ENCODE measurements around the gene QRICH2.
"Not testable (repeated sequence)": the region's sequence is repeated elsewhere in the genome, so short reads cannot be mapped to it uniquely, and the experiment has no call there.

The QRICH2 gene

GRCh38 chr17:76236603-76237002, 71.5 kb downstream of the QRICH2 start:
- H3K4me1 ChIP-seq (ENCODE audit: control extremely low read depth in 1 of 4, control insufficient read depth in 4 of 4, insufficient read depth in 4 of 4, low read length in 3 of 4), result peaks cover 4 to 17% (median 14%) of the 10 kb centered on the region in 4 experiments
- no peaks in the 10 kb centered on the region for H3K36me3 ChIP-seq (ENCODE audit: control insufficient read depth in 4 of 4, insufficient read depth in 4 of 4, low read length in 3 of 4)
- DNase-seq, result no peak
- ChIA-PET POLR2A (no interaction called here), CTCF (interaction anchor here (0.8 kb wide), 1 partner anchor 44 kb away, joined by 3 read pairs; no protein-coding TSS in a partner anchor)
- H3K9me3 ChIP-seq (ENCODE audit: control extremely low read depth in 1 of 5, control insufficient read depth in 4 of 5, insufficient read depth in 2 of 5, low read depth in 1 of 5, low read length in 4 of 5), result no peaks in the 10 kb centered on the region
- no peak overlapping the region for H3K4me3 ChIP-seq (ENCODE audit: control insufficient read depth in 1 of 7, extremely low read depth in 1 of 7, insufficient read depth in 4 of 7, low read depth in 2 of 7, low read length in 6 of 7)
- peaks cover 0 to 45% (median 16%) of the 10 kb centered on the region in 5 experiments for H3K27me3 ChIP-seq (replicated peaks in 2 of 5; ENCODE audit: control insufficient read depth in 4 of 5, insufficient read depth in 5 of 5, low read length in 4 of 5)
- no peak overlapping the region for H3K27ac ChIP-seq (ENCODE audit: insufficient read depth in 1 of 2, low read depth in 1 of 2, low read length in 2 of 2, poor library complexity in 1 of 2, severe bottlenecking in 2 of 2)

- ChIA-PET POLR2A (no interaction called here), CTCF (interaction anchor here (0.7 to 1.0 kb wide), 3 partner anchors 22 to 45 kb away, joined by 3 read pairs; no protein-coding TSS in a partner anchor)
- Histone ChIP-seq H3K4me3 (ENCODE audit: control insufficient read depth in 1 of 7, extremely low read depth in 1 of 7, insufficient read depth in 4 of 7, low read depth in 2 of 7, low read length in 6 of 7) (no peak overlapping the region), H3K4me1 (ENCODE audit: control extremely low read depth in 1 of 4, control insufficient read depth in 4 of 4, insufficient read depth in 4 of 4, low read length in 3 of 4) (peaks cover under 1 to 11% (median 9%) of the 10 kb centered on the region in 4 experiments), H3K27me3 (replicated peaks in 2 of 5; ENCODE audit: control insufficient read depth in 4 of 5, insufficient read depth in 5 of 5, low read length in 4 of 5) (peaks cover 0 to 38% (median 9%) of the 10 kb centered on the region in 5 experiments), H3K9me3 (ENCODE audit: control extremely low read depth in 1 of 5, control insufficient read depth in 4 of 5, insufficient read depth in 2 of 5, low read depth in 1 of 5, low read length in 4 of 5) (no peaks in the 10 kb centered on the region), H3K36me3 (ENCODE audit: control insufficient read depth in 4 of 4, insufficient read depth in 4 of 4, low read length in 3 of 4) (no peaks in the 10 kb centered on the region), H3K27ac (ENCODE audit: insufficient read depth in 1 of 2, low read depth in 1 of 2, low read length in 2 of 2, poor library complexity in 1 of 2, severe bottlenecking in 2 of 2) (no peak overlapping the region)
- WGBS (ENCODE audit: insufficient coverage), result no CpG with 5 or more reads among the region's 2 CpGs
- no peak for DNase-seq
Observed at GRCh38 chr17:76235883-76236282, 72.2 kb downstream of the QRICH2 start.

GRCh38 chr17:76234354-76234679, 73.8 kb downstream of the QRICH2 start:
- no peak overlapping the region for H3K4me3 ChIP-seq (ENCODE audit: control insufficient read depth in 1 of 7, extremely low read depth in 1 of 7, insufficient read depth in 4 of 7, low read depth in 2 of 7, low read length in 6 of 7)
- H3K9me3 ChIP-seq (ENCODE audit: control extremely low read depth in 1 of 5, control insufficient read depth in 4 of 5, insufficient read depth in 2 of 5, low read depth in 1 of 5, low read length in 4 of 5), result no peaks in the 10 kb centered on the region
- no peaks in the 10 kb centered on the region for H3K36me3 ChIP-seq (ENCODE audit: control insufficient read depth in 4 of 4, insufficient read depth in 4 of 4, low read length in 3 of 4)
- peaks cover 0 to 32% (median 15%) of the 10 kb centered on the region in 5 experiments for H3K27me3 ChIP-seq (replicated peaks in 2 of 5; ENCODE audit: control insufficient read depth in 4 of 5, insufficient read depth in 5 of 5, low read length in 4 of 5)
- CTCF ChIA-PET, result interaction anchor here (0.9 kb wide), 1 partner anchor 45 kb away, joined by 3 read pairs; no protein-coding TSS in a partner anchor
- WGBS (ENCODE audit: insufficient coverage), result 86% methylated on average over 1 of the region's 5 CpGs
- DNase-seq, result peak in 1 of 3 donors; percentile 42
- no peak overlapping the region for H3K27ac ChIP-seq (ENCODE audit: insufficient read depth in 1 of 2, low read depth in 1 of 2, low read length in 2 of 2, poor library complexity in 1 of 2, severe bottlenecking in 2 of 2)
- H3K4me1 ChIP-seq (ENCODE audit: control extremely low read depth in 1 of 4, control insufficient read depth in 4 of 4, insufficient read depth in 4 of 4, low read length in 3 of 4), result peaks cover 0 to 2% (median 0%) of the 10 kb centered on the region in 4 experiments
- POLR2A ChIA-PET, result no interaction called here

GRCh38 chr17:76233588-76234353, 74.3 kb downstream of the QRICH2 start:
- Histone ChIP-seq H3K4me3 (ENCODE audit: control insufficient read depth in 1 of 7, extremely low read depth in 1 of 7, insufficient read depth in 4 of 7, low read depth in 2 of 7, low read length in 6 of 7) (no peak overlapping the region), H3K27me3 (replicated peaks in 2 of 5; ENCODE audit: control insufficient read depth in 4 of 5, insufficient read depth in 5 of 5, low read length in 4 of 5) (peaks cover 0 to 31% (median 15%) of the 10 kb centered on the region in 5 experiments), H3K27ac (ENCODE audit: insufficient read depth in 1 of 2, low read depth in 1 of 2, low read length in 2 of 2, poor library complexity in 1 of 2, severe bottlenecking in 2 of 2) (no peak overlapping the region), H3K9me3 (ENCODE audit: control extremely low read depth in 1 of 5, control insufficient read depth in 4 of 5, insufficient read depth in 2 of 5, low read depth in 1 of 5, low read length in 4 of 5) (no peaks in the 10 kb centered on the region), H3K36me3 (ENCODE audit: control insufficient read depth in 4 of 4, insufficient read depth in 4 of 4, low read length in 3 of 4) (no peaks in the 10 kb centered on the region), H3K4me1 (ENCODE audit: control extremely low read depth in 1 of 4, control insufficient read depth in 4 of 4, insufficient read depth in 4 of 4, low read length in 3 of 4) (peaks cover 0 to 2% (median 0%) of the 10 kb centered on the region in 4 experiments)
- ChIA-PET CTCF (interaction anchor here (0.9 kb wide), 1 partner anchor 44 kb away, joined by 3 read pairs; no protein-coding TSS in a partner anchor), POLR2A (no interaction called here)
- WGBS (ENCODE audit: insufficient coverage), result 100% methylated on average over 4 of the region's 6 CpGs
- DNase-seq, result no peak

- Histone ChIP-seq H3K4me1 (ENCODE audit: control extremely low read depth in 1 of 4, control insufficient read depth in 4 of 4, insufficient read depth in 4 of 4, low read length in 3 of 4) (peaks cover 0 to 2% (median 0%) of the 10 kb centered on the region in 4 experiments), H3K9me3 (ENCODE audit: control extremely low read depth in 1 of 5, control insufficient read depth in 4 of 5, insufficient read depth in 2 of 5, low read depth in 1 of 5, low read length in 4 of 5) (no peaks in the 10 kb centered on the region), H3K27ac (ENCODE audit: insufficient read depth in 1 of 2, low read depth in 1 of 2, low read length in 2 of 2, poor library complexity in 1 of 2, severe bottlenecking in 2 of 2) (no peak overlapping the region), H3K36me3 (ENCODE audit: control insufficient read depth in 4 of 4, insufficient read depth in 4 of 4, low read length in 3 of 4) (no peaks in the 10 kb centered on the region), H3K27me3 (replicated peaks in 2 of 5; ENCODE audit: control insufficient read depth in 4 of 5, insufficient read depth in 5 of 5, low read length in 4 of 5) (peaks cover 0 to 17% (median 7%) of the 10 kb centered on the region in 5 experiments), H3K4me3 (ENCODE audit: control insufficient read depth in 1 of 7, extremely low read depth in 1 of 7, insufficient read depth in 4 of 7, low read depth in 2 of 7, low read length in 6 of 7) (no peak overlapping the region)
- DNase-seq, result peak in 1 of 3 donors; percentile 39
- CTCF ChIA-PET, result interaction anchor here (1.1 kb wide), 1 partner anchor 34 kb away, joined by 3 read pairs; no protein-coding TSS in a partner anchor
- WGBS (ENCODE audit: insufficient coverage), result 50% methylated on average over 2 of the region's 2 CpGs
- POLR2A ChIA-PET, result no interaction called here
Observed at GRCh38 chr17:76232342-76232741, 75.7 kb downstream of the QRICH2 start.

GRCh38 chr17:76226749-76227148, 81.3 kb downstream of the QRICH2 start:
- WGBS (ENCODE audit: insufficient coverage), result 95% methylated on average over 14 of the region's 19 CpGs
- CTCF ChIA-PET; H3K9me3 ChIP-seq (ENCODE audit: control extremely low read depth in 1 of 5, control insufficient read depth in 4 of 5, insufficient read depth in 2 of 5, low read depth in 1 of 5, low read length in 4 of 5); H3K27ac ChIP-seq (ENCODE audit: insufficient read depth in 1 of 2, low read depth in 1 of 2, low read length in 2 of 2, poor library complexity in 1 of 2, severe bottlenecking in 2 of 2); H3K4me3 ChIP-seq (ENCODE audit: control insufficient read depth in 1 of 7, extremely low read depth in 1 of 7, insufficient read depth in 4 of 7, low read depth in 2 of 7, low read length in 6 of 7); H3K36me3 ChIP-seq (ENCODE audit: control insufficient read depth in 4 of 4, insufficient read depth in 4 of 4, low read length in 3 of 4); DNase-seq; POLR2A ChIA-PET; H3K4me1 ChIP-seq (ENCODE audit: control extremely low read depth in 1 of 4, control insufficient read depth in 4 of 4, insufficient read depth in 4 of 4, low read length in 3 of 4): not testable (repeated sequence)
- H3K27me3 ChIP-seq (replicated peaks in 2 of 5; ENCODE audit: control insufficient read depth in 4 of 5, insufficient read depth in 5 of 5, low read length in 4 of 5), result peaks cover 0 to 14% (median 0%) of the 10 kb centered on the region in 5 experiments

GRCh38 chr17:76225373-76226086, 82.5 kb downstream of the QRICH2 start:
- H3K27ac ChIP-seq (ENCODE audit: insufficient read depth in 1 of 2, low read depth in 1 of 2, low read length in 2 of 2, poor library complexity in 1 of 2, severe bottlenecking in 2 of 2); H3K4me1 ChIP-seq (ENCODE audit: control extremely low read depth in 1 of 4, control insufficient read depth in 4 of 4, insufficient read depth in 4 of 4, low read length in 3 of 4); DNase-seq; POLR2A ChIA-PET; H3K36me3 ChIP-seq (ENCODE audit: control insufficient read depth in 4 of 4, insufficient read depth in 4 of 4, low read length in 3 of 4); H3K9me3 ChIP-seq (ENCODE audit: control extremely low read depth in 1 of 5, control insufficient read depth in 4 of 5, insufficient read depth in 2 of 5, low read depth in 1 of 5, low read length in 4 of 5); H3K4me3 ChIP-seq (ENCODE audit: control insufficient read depth in 1 of 7, extremely low read depth in 1 of 7, insufficient read depth in 4 of 7, low read depth in 2 of 7, low read length in 6 of 7): not testable (repeated sequence)
- CTCF ChIA-PET, result interaction anchor here (0.5 kb wide), 1 partner anchor 169 kb away, joined by 5 read pairs; no protein-coding TSS in a partner anchor
- H3K27me3 ChIP-seq (replicated peaks in 2 of 5; ENCODE audit: control insufficient read depth in 4 of 5, insufficient read depth in 5 of 5, low read length in 4 of 5), result peaks cover 0 to 14% (median 0%) of the 10 kb centered on the region in 5 experiments
- WGBS (ENCODE audit: insufficient coverage), result 86% methylated on average over 1 of the region's 7 CpGs
